Effector CD4-positive, alpha-beta T cell (primary cell): ENCODE measurements around the gene ROR1.
"Not testable (repeated sequence)": the region's sequence is repeated elsewhere in the genome, so short reads cannot be mapped to it uniquely, and the experiment has no call there.

Experiments
- DNase-seq: peaks from one replicate; pipeline ENCODE4 v3.0.0-alpha.2; 2020

Gene ROR1

GRCh38 chr1:63826246-63826861, 52.5 kb downstream of the ROR1 start:
- DNase-seq, result not testable (repeated sequence)

GRCh38 chr1:63827411-63828321, 53.8 kb downstream of the ROR1 start:
- DNase-seq, result no peak

GRCh38 chr1:63828322-63829044, 54.7 kb downstream of the ROR1 start:
- DNase-seq, result no peak

GRCh38 chr1:63829349-63830327, 55.8 kb downstream of the ROR1 start:
- no peak for DNase-seq

GRCh38 chr1:63831409-63831808, 57.6 kb downstream of the ROR1 start:
- DNase-seq, result no peak

GRCh38 chr1:63833363-63834119, 59.7 kb downstream of the ROR1 start:
- no peak for DNase-seq

GRCh38 chr1:63835128-63835527, 61.3 kb downstream of the ROR1 start:
- DNase-seq, result no peak

- no peak for DNase-seq
These were observed 62.6 kb downstream of the ROR1 start for GRCh38 chr1:63836374-63836773.

- no peak for DNase-seq
These were observed 63.0 kb downstream of the ROR1 start for GRCh38 chr1:63836830-63837229.

- DNase-seq, result no peak
These were observed 69.2 kb downstream of the ROR1 start for GRCh38 chr1:63843010-63843409.

GRCh38 chr1:63843884-63844283, 70.1 kb downstream of the ROR1 start:
- DNase-seq, result no peak

- DNase-seq, result no peak
These were observed 71.5 kb downstream of the ROR1 start for GRCh38 chr1:63845346-63845745.

GRCh38 chr1:63847308-63847910, 73.6 kb downstream of the ROR1 start:
- DNase-seq, result no peak

- DNase-seq, result no peak
These were observed 74.9 kb downstream of the ROR1 start for GRCh38 chr1:63848733-63849132.

- DNase-seq, result no peak
These were observed 75.3 kb downstream of the ROR1 start for GRCh38 chr1:63849149-63849548.

GRCh38 chr1:63854091-63854490, 80.3 kb downstream of the ROR1 start:
- no peak for DNase-seq

GRCh38 chr1:63855942-63856341, 82.1 kb downstream of the ROR1 start:
- no peak for DNase-seq

- DNase-seq, result no peak
These were observed 83.1 kb downstream of the ROR1 start for GRCh38 chr1:63856924-63857323.

GRCh38 chr1:63857478-63857877, 83.7 kb downstream of the ROR1 start:
- DNase-seq, result no peak

GRCh38 chr1:63858153-63858552, 84.3 kb downstream of the ROR1 start:
- no peak for DNase-seq
